GM18867 (cell line): ENCODE measurements around the gene TRAF3.
A peak's percentile ranks its signal among the peaks of the same experiment; 100 is the strongest.
"Not testable (repeated sequence)": the region's sequence is repeated elsewhere in the genome, so short reads cannot be mapped to it uniquely, and the experiment has no call there.

Experiments used
- ATAC-seq: cut with Tn5 transposase; IDR thresholded peaks from one replicate; pipeline ENCODE4 v1.9.1; 2021; ENCODE audit warnings: mild to moderate bottlenecking, moderate library complexity; ENCODE audit not compliant: unreplicated experiment

TRAF3 gene

DNA sequence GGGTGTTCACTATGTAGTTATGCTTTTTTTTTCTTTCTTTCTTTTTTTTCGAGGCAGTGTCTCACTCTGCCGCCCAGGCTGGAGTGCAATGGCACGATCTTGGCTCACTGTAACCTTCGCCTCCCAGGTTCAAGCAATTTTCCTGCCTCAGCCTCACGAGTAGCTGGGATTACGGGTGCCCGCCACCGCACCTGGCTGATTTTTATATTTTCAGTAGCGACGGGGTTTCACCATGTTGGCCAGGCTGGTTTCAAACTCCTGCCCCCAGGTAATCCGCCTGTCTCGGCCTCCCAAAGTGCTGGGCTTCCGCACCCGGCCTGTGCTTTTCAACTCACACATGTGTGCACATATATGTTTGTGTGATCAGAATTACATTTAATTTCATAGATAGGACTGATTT lies 106.3 kb downstream of the TRAF3 start:
- ATAC-seq = no peak

DNA sequence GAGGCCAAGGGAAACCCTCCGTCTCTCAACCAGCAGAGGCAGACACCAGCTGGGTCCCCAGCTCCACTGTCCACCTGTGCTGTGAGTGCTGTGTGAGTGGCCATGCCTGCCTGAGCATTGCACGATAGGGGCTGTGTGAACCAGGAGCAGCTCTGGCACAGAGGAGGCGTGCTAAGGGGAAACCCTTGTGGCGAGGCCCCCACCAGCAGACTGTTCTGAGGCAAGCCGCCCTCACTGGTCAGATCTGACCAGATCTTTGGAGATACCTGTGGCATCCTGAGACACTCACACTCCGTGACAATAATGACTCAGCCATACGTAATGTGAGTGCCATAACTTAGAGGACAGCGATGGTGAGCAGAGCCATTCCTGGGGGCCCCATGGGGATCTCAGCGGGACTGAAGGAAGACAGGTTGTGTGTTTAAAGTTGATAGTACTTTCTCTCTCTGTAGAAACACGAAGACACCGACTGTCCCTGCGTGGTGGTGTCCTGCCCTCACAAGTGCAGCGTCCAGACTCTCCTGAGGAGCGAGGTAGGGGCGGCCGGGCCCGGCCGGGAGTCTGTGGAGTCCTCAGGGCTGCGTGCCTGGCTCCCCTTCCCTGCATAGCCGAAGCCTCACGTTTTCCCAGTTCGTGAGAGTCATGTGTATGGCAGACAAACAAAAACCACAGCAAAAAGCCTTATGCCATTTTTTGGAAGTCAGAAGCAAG lies 108.6 kb downstream of the TRAF3 start:
- ATAC-seq = no peak

DNA sequence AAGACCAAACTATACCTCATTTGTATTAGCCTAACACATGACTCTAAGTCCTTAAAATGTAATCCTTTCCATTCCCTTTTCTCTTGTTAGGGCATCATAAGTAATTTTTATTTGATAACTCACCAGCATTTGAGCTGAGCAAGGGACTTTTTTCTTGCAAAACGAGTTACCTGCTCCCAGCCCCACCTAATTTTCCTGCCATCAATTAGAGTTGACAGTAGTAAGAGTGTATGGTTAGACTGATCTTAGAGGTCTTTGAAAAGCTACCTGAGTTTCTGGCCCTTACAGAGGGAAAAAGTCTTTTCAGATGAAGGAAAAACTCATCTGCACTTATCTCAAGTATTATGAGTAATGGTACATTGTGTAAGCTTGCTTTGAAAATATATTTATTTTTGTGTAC lies 111.5 kb downstream of the TRAF3 start:
- ATAC-seq = no peak

DNA sequence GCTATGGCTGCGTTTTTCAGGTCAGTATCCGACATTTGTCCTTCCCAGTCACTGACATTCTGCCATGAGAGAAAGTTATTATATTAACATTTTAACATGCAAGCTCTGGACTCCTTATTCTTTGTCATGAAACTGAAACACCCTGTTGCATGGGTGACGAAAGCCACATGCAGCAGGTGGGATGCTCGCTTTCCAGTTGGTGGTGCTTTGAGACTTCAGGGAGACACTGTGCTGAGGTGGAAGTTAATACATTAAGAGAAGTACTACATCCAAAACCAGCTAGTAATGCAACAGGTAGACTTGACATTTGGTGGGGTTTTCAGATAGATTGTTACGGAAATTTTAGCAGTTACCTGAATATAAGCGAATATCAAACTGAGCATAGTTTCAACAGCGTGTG lies 112.4 kb downstream of the TRAF3 start:
- no peak for ATAC-seq

DNA sequence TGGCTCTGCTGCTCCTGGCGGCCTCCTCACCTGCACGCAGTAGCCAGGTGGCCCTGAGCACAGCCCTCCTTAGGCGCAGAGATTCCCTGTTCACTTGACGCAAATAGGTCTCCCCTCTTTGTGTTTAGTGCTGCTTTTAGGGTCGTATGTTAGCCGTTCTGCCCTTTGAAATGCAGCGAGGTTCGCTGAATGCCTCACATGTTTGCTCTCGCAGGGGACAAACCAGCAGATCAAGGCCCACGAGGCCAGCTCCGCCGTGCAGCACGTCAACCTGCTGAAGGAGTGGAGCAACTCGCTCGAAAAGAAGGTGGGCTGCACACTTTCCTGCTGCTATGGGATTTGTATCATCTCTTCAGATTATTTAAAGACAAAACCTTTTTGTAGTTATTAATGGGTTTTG lies 113.9 kb downstream of the TRAF3 start:
- no peak for ATAC-seq

DNA sequence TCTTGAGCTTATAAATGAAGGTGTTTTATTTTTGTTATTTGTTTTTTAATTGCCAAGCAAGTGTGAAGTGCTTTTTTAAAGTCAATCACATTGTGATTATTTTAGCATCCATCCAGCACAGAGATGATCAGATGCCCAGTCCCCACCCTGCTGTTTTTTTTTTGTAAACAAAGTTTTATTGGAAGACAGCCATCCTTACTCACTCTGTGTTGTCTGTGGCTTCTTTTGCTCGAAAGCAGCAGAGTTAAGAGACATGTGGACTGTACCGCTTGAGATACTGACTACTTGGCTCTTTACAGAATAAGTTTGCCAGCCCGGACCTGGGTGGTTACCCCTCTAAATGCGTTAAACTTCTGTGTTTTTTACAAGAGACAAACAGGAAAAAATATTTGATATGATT lies 114.3 kb downstream of the TRAF3 start:
- no peak for ATAC-seq

DNA sequence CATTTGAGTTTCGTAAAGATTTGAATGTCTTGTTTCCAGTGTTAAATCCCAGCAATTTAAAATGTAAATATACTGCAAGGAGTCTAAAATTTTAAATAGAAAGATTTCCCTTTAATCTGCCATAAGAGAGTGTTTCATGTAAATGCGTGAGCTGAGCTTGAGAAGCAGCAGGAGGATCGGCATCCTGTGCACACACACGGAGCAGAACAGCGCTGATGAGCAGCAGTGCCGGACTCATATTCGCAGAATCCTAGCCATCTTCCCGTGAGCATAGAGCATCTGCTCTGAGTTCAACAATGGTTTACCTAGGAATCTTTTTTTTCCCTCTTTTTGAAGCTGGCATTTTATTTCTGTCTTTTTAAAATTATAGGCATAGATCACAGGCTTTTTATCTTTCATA lies 115.4 kb downstream of the TRAF3 start:
- no peak for ATAC-seq

DNA sequence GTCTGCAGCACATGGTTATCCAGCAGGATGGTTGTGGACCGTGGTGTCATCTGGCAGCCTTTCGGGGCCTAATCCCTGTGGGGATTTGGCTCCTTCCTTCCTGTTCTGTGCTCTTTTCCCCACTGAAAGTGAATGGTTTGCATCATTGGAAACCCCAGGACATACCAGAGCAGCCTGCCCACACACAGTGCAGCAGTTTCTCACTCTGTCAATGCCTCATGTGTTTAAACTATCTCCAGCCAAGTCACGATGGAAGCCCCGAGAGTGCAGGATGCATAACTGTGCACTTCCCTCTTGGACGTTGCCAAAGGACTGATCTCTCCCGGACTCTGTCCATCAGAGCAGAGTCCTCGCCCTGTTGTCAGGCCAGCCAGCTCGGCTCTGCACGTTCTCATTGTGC lies 116.2 kb downstream of the TRAF3 start:
- ATAC-seq = no peak

DNA sequence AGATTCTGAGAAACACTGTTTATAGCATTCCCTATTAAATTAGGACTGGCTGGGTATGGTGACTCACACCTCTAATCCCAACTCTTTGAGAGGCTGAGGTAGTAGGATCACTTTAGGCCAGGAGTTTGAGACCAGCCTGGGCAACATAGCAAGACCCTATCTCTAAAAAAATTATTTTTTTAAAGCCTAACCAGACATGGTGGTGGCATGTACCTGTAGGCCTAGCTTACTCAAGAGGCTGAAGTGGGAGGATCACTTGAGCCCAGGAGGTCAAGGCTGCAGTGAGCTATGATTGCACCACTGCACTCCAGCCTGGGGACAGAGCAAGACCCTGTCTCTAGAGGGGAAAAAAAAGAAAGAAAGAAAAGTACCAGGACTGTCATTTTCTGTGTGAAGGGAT lies 119.5 kb downstream of the TRAF3 start:
- ATAC-seq = not testable (repeated sequence)

DNA sequence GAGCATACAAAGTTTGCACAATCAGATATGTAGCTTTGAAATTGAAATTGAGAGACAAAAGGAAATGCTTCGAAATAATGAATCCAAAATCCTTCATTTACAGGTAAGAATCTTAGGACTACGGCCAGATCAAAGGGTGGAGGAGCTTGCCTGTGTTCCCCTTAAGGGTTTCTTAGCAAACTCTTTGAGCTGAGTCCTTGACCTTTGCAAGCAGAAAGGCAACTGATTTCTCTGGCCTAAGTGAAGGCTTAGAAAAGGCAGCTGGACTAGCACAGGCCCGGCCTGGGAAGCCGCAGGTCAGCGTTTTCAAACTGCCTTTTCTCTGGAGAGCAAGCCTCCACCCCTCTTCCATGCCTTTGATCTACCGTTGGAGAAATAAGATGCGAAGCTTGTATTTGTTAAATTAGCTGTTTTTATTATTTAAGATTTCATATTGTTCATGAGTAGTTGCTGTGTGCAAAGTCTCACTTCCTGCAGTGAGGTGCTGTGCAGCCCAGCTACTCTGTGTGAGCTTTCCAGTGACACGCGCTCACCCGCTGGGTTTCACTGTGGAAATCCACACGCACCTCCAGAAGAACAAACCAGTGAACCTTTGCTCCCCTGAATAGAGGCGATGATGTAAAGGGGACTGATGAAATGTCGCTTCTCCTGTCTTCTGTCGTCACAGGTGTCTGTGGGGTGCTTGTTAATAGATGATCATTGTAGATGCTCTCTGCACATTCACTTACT lies 120.2 kb downstream of the TRAF3 start:
- no peak for ATAC-seq

DNA sequence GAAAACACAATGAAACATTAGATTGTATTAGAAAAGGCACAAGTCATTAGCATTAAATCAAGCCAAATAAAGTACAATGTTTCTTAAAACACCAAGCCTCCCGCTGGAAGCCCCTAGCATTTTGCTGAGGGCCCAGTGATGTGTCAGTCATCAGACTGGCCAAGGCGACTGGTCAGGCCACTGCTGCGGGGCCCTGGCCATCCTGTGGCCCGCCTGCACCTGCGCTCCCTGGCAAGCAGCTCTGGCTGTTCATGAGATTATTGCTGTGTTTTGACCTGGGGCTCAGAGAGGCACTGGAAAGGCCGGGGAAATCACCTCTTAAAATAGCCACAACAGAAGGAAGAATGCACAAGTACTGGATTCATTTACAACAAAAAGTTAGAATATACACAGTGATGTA lies 121.0 kb downstream of the TRAF3 start:
- no peak for ATAC-seq

DNA sequence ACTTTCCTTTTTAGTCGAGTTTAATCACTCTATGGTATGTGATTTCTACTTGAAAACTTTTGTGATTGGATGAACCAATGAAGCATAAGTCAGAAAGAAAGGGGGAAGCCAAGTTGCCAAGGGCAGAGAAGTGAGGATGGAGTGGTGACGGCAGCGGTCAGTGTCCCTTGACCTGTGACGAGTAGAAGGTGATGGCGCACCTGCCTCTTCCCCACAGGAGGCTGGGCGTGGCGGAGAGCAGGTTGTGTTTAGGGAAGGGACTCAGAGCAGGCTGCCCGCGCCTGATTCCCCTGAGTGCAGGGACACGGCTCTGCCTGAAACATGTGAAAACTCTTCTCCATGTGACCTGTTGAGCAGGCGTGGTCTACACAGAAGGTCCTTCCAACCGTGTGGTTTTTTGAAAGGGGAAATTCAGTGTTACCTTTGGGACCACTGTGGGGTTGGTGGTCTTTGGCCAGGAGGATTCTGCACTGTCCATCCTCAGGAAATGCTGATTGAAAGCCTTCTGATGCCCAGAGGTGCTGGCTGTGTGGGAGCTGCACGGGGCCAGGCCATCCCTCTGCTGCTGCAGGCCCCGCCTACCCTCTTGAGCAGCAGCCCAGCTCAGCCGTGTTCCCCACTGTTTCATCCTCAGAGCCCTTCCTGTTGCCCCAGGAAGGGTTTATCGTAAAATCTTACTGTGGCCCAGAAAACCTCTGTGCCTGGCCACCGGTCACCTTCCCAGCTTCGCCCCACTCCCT lies 121.7 kb downstream of the TRAF3 start:
- ATAC-seq = no peak

DNA sequence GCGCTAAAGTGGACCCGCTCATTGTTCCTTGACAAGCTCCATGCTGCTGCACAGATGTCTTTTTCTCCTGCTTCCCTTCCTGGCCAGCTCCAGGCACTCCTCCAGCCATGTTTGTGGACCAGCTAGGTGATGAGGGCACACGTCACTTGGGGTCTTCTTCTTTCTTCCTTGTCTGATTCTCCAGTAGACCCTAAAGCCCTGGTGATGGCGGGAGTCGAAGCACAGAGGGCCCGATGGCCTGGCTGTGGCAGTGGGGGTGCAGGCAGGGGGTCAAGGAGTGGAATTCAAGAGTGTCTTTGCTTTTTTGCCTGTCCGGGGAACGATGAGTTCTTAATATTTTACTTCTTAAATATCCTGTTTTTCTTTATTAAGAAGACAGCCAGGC lies 122.3 kb downstream of the TRAF3 start:
- no peak for ATAC-seq

DNA sequence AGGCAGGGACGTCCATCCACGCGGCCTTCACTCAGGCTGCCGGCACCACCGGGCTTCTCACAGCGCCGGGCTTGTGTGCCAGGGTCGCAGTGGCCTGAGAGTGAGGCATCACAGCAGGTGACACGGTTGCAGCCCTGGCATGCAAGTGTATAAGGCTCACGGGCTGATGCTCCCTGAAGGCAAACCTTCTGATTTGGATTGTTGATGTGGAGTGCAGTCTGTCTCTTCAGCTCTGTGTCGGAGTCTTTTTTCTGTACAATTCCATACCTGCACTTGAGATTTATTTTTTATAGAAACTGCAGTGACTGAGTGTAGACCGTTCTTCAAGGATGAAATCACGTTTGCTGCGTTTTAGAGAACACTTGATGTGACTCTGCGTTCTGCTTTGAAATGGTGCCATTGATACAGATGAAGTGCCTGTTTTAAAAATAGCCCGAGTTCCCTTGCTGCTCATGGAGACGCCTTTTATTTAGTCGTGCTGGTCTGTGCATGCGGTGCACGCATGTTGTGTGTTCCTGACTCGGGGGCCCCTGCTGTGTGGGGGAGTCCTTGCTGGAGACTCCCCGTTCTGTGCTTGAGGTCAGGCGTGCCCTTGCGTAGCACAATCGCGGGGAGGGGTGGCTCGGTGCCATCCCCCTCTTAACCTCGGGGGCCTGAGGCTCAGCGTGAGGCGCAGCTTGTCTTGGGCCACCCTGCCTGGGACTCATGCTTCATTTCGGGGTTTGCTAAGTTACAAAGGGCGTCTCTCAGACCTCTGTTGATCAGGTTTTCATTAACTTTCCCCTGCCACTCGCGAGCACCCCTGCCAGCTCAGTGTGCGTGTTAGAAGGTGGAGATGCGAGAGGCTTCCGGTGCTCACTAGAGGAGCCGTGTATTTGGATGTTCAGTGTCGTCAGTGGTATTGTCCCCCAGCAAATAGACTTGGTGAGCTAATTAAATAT lies 123.7 kb downstream of the TRAF3 start:
- ATAC-seq = peak; percentile 58

DNA sequence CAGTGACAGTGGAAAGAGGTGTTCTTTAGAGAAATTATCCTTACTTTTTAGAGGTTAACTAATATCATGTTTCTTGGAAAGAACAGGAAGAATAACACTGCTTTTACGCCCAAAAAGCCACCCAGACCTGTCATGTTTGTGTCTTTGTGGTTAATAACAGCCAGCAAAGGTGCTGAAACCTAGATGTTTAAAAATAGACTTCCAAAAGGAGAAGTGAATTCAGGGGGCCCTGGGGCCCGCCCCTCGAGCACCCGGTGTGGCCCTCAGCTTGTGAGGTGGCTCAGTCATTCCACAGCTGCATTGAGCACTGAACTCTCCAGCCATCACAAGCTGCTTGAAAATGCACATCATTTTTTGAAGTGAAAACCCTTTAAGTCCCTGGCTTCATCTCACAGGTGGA lies 124.4 kb downstream of the TRAF3 start:
- peak; percentile 74 for ATAC-seq

DNA sequence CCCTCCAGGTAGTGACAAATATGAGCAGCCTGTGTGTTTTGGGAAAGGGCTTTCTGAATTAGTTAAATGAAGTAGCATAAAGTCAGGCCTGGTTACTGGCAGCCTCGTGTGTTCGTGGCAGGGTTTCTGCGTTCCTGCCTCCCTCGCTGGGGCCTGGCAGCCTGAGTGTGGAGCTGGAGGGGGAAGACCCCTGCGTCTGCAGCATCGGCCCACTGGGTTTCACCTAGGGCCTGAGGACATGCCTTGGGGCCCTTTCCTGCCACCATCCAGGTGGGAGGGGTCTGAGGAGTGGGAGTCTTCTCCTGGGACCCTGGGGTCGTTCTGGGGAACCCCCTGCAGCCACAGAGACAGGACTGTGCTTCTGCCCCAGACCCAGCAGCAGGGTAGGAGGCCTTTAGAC lies 124.8 kb downstream of the TRAF3 start:
- no peak for ATAC-seq

DNA sequence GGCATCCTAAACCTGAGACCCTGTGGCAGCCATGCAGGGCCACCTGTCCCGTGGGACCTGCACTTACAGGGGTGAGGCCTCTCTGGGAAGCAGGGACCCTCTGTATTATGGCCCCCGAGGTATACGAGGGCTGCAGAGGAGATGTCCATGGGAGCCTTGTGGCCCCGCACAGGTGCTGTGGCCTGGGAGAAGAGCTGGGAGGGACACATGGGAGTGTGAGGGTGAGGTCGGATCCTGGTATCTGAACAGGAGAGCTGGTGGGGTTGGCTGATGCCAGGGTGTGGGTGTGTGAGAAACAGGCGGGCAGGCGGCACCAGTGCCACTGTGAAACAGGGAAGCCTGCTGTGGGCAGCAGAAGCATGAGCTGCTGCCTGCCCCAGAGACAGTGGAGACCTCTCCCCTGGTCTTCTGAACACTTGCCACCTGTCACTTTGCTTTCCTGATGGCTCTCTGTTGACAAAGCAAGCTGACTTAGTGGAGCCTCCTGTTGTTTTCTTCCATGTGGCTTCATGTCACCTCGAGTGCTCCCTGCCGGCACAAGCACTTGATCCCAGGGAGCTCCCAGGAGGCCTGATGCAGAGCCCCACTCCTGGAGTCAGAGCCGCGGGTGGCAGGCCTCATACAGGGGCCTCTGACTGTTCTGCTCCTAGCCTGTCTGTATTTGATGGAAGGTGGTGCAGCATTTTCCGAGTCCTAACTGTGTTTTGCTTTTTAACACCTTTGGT lies 125.4 kb downstream of the TRAF3 start:
- no peak for ATAC-seq

DNA sequence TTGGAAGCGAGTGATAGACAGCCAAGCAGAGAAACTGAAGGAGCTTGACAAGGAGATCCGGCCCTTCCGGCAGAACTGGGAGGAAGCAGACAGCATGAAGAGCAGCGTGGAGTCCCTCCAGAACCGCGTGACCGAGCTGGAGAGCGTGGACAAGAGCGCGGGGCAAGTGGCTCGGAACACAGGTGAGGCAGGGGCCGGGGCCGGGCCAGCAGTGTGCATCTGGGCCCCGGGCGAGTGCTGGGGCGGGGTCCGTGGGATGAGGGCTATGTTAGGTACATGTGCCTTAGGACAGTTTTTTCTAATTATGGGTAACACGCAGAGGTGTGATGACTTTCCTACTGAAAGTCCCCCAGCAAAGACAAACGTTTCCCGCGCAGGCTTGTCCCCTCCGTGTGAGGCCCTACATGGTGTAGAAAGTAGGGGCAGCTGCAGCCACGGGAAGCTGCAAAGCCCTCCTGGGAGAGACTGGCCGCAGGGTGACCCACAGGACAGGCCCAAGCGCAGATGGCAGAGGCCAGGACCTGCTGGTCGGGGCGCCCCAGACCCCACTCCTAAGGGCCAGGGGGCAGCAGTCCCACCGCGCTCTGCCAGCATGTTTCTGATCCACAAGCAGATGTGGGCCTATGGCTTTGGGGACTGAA lies 126.1 kb downstream of the TRAF3 start:
- no peak for ATAC-seq

DNA sequence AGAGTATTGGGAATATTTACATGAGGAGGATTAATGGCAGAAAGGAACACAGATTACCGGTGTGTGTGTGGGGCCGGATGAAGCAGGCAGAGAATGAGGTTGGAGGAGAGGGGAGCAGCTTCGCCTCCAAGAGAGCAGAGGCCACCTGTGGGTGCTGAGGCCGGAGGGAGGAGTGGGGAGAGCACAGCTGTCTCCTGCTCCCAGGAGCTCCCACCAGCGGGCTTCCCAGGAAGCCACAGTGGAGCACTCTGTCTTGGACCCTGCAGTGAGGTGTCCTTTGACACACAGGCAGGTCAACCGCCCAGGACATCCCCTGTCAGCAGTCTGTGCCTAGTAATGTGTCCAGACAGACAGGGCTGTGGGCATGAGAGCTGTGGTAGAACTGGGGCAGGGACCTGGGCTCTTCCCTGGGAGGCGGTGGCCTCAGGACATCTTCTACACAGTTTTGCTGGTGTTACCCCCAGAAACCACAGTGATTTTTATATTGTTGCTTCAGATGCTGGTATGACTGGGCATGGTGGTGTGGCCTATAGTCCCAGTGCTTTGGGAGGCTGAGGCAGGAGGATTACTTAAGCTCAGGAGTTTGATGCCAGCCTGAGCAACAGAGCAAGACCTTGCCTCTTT lies 126.8 kb downstream of the TRAF3 start:
- ATAC-seq = no peak
